HEK293T (cell line): ENCODE data around the gene YBX1.
"Not testable (repeated sequence)": the region's sequence is repeated elsewhere in the genome, so short reads cannot be mapped to it uniquely, and the experiment has no call there.

Source experiments
- CTCF ChIA-PET: fragments of 350-600 bp; formaldehyde crosslinking; extraction: SDS; loops from one replicate; lab custom pipeline; 2021; ENCODE audit warnings: antibody characterized with exemption, inconsistent platforms; lab: Yijun Ruan, JAX
- POLR2A ChIA-PET: fragments of 350-600 bp; formaldehyde crosslinking; extraction: SDS; loops from one replicate; lab custom pipeline; 2020; ENCODE audit warnings: antibody characterized with exemption, inconsistent platforms; lab: Yijun Ruan, JAX
- DNase-seq: peaks from one replicate; pipeline ENCODE4 v3.0.0; 2012; ENCODE audit warnings: mixed read lengths; ENCODE audit errors: extremely low spot score
- ARNT ChIP-seq: fragments of 450-650 bp; IDR thresholded peaks from 2 replicates; pipeline ENCODE4 v1.6.1; 2017; ENCODE audit warnings: mild to moderate bottlenecking
- BHLHE40 ChIP-seq: fragments of 450-650 bp; IDR thresholded peaks from 2 replicates; pipeline ENCODE4 v1.6.1; 2016; ENCODE audit warnings: mild to moderate bottlenecking, moderate library complexity, borderline replicate concordance
- CTBP1 ChIP-seq: fragments of 450-650 bp; IDR thresholded peaks from 2 replicates; pipeline ENCODE4 v1.6.1; 2016; ENCODE audit warnings: borderline replicate concordance
- ELF4 ChIP-seq: fragments of 450-650 bp; IDR thresholded peaks from 2 replicates; pipeline ENCODE4 v1.6.1; 2017; ENCODE audit warnings: antibody characterized with exemption
- FOXA1 ChIP-seq: fragments of 450-650 bp; IDR thresholded peaks from 2 replicates; pipeline ENCODE4 v1.6.1; 2016; ENCODE audit warnings: mild to moderate bottlenecking
- FOXK2 ChIP-seq: fragments of 450-650 bp; IDR thresholded peaks from 2 replicates; pipeline ENCODE4 v1.6.1; 2016; ENCODE audit warnings: mild to moderate bottlenecking
- FOXM1 ChIP-seq: fragments of 450-650 bp; IDR thresholded peaks from 2 replicates; pipeline ENCODE4 v1.6.1; 2017; ENCODE audit warnings: mild to moderate bottlenecking, borderline replicate concordance
- HDGF ChIP-seq: fragments of 450-650 bp; IDR thresholded peaks from 2 replicates; pipeline ENCODE4 v1.6.1; 2017; ENCODE audit warnings: antibody characterized with exemption, borderline replicate concordance
- L3MBTL2 ChIP-seq: fragments of 450-650 bp; conservative IDR thresholded peaks from 2 replicates; pipeline ENCODE4 v1.6.1; 2016; ENCODE audit warnings: mild to moderate bottlenecking
- LEF1 ChIP-seq: fragments of 450-650 bp; IDR thresholded peaks from 2 replicates; pipeline ENCODE4 v1.6.1; 2017; ENCODE audit warnings: mild to moderate bottlenecking, borderline replicate concordance
- NFRKB ChIP-seq: fragments of 450-650 bp; IDR thresholded peaks from 2 replicates; pipeline ENCODE4 v1.6.1; 2016; ENCODE audit warnings: mild to moderate bottlenecking, moderate library complexity
- SP1 ChIP-seq: fragments of 450-650 bp; IDR thresholded peaks from 2 replicates; pipeline ENCODE4 v1.6.1; 2017
- SUZ12 ChIP-seq: fragments of 450-650 bp; IDR thresholded peaks from 2 replicates; pipeline ENCODE4 v1.6.1; 2016; ENCODE audit warnings: mild to moderate bottlenecking
- TARDBP ChIP-seq: fragments of 450-650 bp; IDR thresholded peaks from 2 replicates; pipeline ENCODE4 v1.6.1; 2016
- ZNF384 ChIP-seq: fragments of 450-650 bp; IDR thresholded peaks from 2 replicates; pipeline ENCODE4 v1.6.1; 2016
- TF ChIP-seq, protein P1 (sequence below): fragments of 450-650 bp; IDR thresholded peaks from 2 replicates; pipeline ENCODE4 v1.6.1; 2016

Gene YBX1

DNA sequence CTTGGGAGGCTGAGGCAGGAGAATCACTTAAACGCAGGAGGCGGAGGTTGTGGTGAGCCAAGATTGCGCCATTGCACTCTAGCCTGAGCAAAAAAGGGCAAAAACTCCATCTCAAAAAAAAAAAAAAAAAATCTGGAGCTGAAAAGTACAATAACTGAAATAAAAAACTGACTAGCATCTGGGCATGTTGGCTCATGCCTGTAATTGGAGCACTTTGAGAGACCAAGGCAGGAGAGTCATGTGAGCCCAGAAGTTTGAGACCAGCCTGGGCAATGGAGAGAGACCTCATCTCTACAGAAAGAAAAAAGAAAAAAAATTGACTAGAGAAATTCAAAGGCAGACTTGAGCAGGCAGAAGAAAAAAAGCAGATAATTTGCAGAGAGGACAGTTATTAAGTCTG is 39.7 kb downstream of the YBX1 start:
- ChIA-PET POLR2A (no interaction called here), CTCF (no interaction called here)

DNA sequence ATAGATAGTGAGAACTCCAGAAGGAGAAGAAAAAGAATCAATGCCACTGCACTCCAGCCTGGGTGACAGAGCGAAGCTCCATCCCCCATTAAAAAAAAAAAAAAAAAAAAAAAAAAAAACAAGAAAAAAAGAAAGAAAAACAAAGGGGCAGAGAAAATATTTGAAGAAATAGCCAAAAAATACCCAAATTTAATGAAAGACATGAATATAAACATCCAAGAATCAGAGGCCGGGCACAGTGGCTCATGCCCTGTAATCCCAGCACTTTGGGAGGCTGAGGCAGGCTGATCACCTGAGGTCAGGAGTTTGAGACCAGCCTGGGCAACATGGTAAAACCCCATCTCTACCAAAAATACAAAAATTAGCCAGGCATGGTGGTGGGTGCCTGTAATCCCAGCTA is 40.2 kb downstream of the YBX1 start:
- CTCF ChIA-PET, DNase-seq: not testable (repeated sequence)
- POLR2A ChIA-PET = interaction anchor here (1.3 kb wide), 1 partner anchor 40 kb away, joined by 3 read pairs; the partner anchor contains the start of gene YBX1

More for the DNA sequence above, 39.7 kb downstream of the YBX1 start:
- DNase-seq = no peak
- TF ChIP-seq, protein P1, sequence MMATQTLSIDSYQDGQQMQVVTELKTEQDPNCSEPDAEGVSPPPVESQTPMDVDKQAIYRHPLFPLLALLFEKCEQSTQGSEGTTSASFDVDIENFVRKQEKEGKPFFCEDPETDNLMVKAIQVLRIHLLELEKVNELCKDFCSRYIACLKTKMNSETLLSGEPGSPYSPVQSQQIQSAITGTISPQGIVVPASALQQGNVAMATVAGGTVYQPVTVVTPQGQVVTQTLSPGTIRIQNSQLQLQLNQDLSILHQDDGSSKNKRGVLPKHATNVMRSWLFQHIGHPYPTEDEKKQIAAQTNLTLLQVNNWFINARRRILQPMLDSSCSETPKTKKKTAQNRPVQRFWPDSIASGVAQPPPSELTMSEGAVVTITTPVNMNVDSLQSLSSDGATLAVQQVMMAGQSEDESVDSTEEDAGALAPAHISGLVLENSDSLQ = no peak
- TF ChIP-seq SP1 (no peak), FOXK2 (no peak), ZNF384 (no peak), ELF4 (no peak), HDGF (no peak), SUZ12 (no peak), TARDBP (no peak), ARNT (no peak), L3MBTL2 (no peak), FOXA1 (no peak), BHLHE40 (no peak), NFRKB (no peak), LEF1 (no peak), CTBP1 (no peak)

DNA sequence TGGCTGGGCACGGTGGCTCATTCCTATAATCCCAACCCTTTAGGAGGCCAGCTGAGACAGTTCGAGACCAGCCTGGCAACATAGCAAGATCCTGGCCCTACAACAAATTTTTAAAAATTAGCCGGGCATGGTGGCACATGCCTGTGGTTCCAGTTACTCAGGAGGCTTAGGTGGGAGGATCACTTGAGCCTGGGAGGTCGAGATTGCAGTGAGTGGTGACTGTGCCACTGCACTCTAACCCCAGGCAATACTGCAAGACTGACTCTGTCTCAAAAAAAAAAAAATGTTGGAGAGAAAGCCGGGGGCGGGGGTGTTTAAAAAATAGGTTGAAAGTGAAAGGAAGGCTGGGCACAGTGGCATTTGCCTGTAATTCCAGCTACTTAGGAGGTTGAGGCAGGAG is 41.3 kb downstream of the YBX1 start:
- CTCF ChIA-PET = no interaction called here
- POLR2A ChIA-PET = interaction anchor here (1.3 kb wide), 1 partner anchor 41 kb away, joined by 3 read pairs; the partner anchor contains the start of gene YBX1
- DNase-seq = no peak
- no peak for TF ChIP-seq SUZ12
- no peak for TF ChIP-seq TARDBP
- TF ChIP-seq, protein P1 = no peak
- TF ChIP-seq ARNT = no peak
- no peak for TF ChIP-seq FOXA1
- no peak for TF ChIP-seq FOXK2
- TF ChIP-seq NFRKB = no peak
- TF ChIP-seq ZNF384 = no peak
- TF ChIP-seq HDGF = no peak
- no peak for TF ChIP-seq LEF1
- no peak for TF ChIP-seq ELF4
- TF ChIP-seq FOXM1 = no peak
- no peak for TF ChIP-seq BHLHE40
- TF ChIP-seq CTBP1 = no peak
- TF ChIP-seq L3MBTL2 = no peak
- TF ChIP-seq SP1 = no peak

DNA sequence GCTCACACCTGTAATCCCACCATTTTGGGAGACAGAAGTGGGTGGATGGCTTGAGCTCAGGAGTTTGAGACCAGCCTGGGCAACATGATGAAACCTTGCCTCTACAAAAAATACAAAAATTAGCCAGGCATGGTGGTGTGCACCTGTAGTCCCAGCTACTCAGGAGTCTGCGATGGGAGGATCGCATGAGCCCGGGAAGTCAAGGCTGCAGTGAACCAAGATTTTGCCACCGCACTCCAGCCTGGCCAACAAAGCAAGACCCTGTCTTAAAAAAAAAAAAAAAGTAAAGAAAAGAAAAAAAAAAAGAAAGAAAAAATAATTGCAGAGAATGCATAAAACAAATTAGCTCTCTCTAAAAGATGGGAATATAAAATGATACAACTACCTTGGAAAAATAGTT is 43.6 kb downstream of the YBX1 start:
- CTCF ChIA-PET, POLR2A ChIA-PET, DNase-seq: not testable (repeated sequence)

DNA sequence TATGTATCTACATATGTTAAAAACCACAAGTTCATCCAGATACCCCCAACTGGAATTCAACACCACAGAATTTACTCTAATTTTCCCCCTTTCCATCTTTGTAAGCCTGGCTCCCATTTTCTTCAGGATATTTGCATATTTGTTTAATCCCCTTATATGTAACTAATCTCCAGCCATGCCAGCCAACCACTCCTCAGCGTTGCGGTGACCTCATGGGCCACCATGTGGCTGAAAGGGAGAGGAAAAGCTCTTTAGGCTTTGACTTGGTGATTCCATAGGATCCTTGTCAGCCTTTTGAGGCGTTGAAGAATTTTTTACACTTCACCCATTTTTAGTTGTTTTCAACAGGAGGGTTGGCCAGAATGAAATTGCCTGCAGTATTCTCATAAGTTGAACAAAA is 47.8 kb downstream of the YBX1 start:
- no peak for TF ChIP-seq FOXK2
- POLR2A ChIA-PET = no interaction called here
- peak; percentile 9 for DNase-seq
- CTCF ChIA-PET = interaction anchor here (0.8 kb wide), 1 partner anchor 13 kb away, joined by 5 read pairs; no protein-coding TSS in a partner anchor

DNA sequence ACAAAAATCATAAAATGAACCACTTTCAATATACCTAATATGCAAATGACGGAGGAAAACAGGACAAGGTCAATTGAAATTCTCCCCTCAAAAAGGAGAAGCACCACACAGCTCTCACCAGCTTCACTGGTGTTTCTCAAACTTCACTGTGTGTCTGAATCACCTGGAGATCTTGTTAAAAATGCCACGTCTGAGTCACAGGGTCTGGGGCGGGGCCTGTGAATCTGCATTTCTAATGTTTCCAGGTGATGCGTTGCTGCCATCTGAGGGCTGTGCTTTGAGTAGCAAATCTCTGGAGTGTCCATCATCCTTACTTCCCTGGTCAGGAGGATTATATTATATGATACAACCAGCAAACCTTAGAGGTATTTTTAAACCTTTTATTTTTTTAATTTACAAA is 48.8 kb downstream of the YBX1 start:
- POLR2A ChIA-PET = interaction anchor here (0.8 kb wide), 1 partner anchor 35 kb away, joined by 3 read pairs; the partner anchor contains the start of genes C1orf50 and P3H1
- no peak for TF ChIP-seq ZNF384
- DNase-seq = no peak
- CTCF ChIA-PET = interaction anchor here (1.1 kb wide), 1 partner anchor 11 kb away, joined by 3 read pairs; no protein-coding TSS in a partner anchor

DNA sequence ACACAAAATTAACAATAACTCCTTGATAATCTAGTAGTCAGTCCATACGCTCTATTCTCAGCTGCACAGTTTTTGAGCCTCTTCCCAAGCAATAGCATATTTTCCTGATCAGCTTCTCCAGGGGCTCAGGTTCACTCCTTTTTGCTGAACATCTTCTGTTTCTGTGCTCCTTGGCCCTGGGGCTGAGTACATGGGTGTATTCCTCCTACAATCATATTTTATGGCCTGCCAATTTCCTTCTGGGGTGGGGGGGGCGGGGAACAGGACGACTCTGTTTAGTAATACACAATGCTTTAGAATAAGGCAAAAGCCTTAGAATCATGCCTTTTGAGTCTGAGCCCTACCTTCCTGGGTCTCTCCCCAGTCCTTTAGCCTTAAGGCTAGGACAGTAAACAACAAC is 49.4 kb downstream of the YBX1 start:
- no peak for TF ChIP-seq FOXA1
- no peak for TF ChIP-seq SUZ12
- TF ChIP-seq ELF4 = no peak
- no peak for TF ChIP-seq TARDBP
- TF ChIP-seq NFRKB = no peak
- TF ChIP-seq, protein P1 = no peak
- TF ChIP-seq SP1 = no peak
- no peak for TF ChIP-seq LEF1
- CTCF ChIA-PET = interaction anchor here (1.1 kb wide), 1 partner anchor 10 kb away, joined by 3 read pairs; no protein-coding TSS in a partner anchor
- DNase-seq = no peak
- POLR2A ChIA-PET = interaction anchor here (0.8 kb wide), 1 partner anchor 35 kb away, joined by 3 read pairs; the partner anchor contains the start of genes C1orf50 and P3H1

DNA sequence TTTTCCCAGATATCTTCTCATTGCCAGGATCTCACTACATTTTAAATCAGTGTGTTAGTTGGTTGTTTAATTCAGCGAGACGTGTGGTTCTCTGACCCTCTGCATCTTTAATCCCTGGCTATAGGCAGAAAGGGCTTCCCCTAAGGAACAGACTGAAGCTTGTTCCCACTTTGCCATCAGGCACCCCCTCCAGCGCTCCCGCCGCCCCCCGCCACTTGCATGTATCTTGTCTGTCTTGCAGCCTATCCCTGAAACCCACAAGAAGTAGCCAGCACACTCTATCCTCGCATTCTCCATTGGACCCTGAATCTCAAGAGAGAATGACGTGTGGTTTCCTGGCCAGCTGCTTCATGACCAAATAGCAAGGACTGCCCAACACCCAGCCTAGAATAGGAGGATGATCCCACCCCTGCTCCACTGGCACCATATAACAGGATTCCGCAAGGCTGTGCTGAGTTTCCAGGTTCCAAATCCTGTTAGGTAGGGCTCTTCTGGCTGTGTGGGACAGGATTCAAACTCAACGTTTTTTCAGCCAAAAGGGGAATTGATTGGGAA is 50.0 kb downstream of the YBX1 start:
- ChIA-PET CTCF (no interaction called here), POLR2A (no interaction called here)
- DNase-seq = no peak
- TF ChIP-seq L3MBTL2 = no peak
- TF ChIP-seq NFRKB = no peak
- TF ChIP-seq SUZ12 = no peak
- TF ChIP-seq LEF1 = no peak
